Activated naive CD4-positive, alpha-beta T cell treated with anti-CD3 and anti-CD28 coated beads, Interleukin-2, amount 50 U/mL, for 72 hours (primary cell): ENCODE measurements around the gene KCNJ6. TPM values are rescaled to one million over a fixed set of nuclear protein-coding genes. Genes with fewer than 3 reads are reported as not detected.

Experiments
- ATAC-seq, 2 donors: fragments of 150-1000 bp; cut with Tn5 transposase; 2 replicates each; pipeline ENCODE4 v1.10.0; 2021; ENCODE audit warnings: mild to moderate bottlenecking in 2 of 2, moderate library complexity in 2 of 2
- DNase-seq, 2 donors: peaks; one replicate each; pipeline ENCODE4 v3.0.0; 2021 to 2022; ENCODE audit warnings: low spot score in 2 of 2
- H3K27ac Mint-ChIP-seq, 2 donors: one replicate each; pipeline ENCODE4 v1.8.0; 2022; ENCODE audit warnings: mild to moderate bottlenecking in 2 of 2, mixed read lengths in 2 of 2
- H3K36me3 Mint-ChIP-seq, 2 donors: one replicate each; pipeline ENCODE4 v1.8.0; 2022; ENCODE audit warnings: mixed read lengths in 2 of 2
- H3K9me3 Mint-ChIP-seq, 2 donors: one replicate each; pipeline ENCODE4 v1.8.0; 2022; ENCODE audit warnings: mixed read lengths in 2 of 2
- total RNA-seq, 2 donors: library from RNA; stranded (reverse); gene quantifications; one replicate each; pipeline ENCODE4 v1.2.3, GENCODE V29; 2022

The KCNJ6 gene
- total RNA-seq, 2 donors from 2014 or later, result not detected

- peak; percentile 79 for ATAC-seq
- Mint-ChIP-seq H3K36me3 (no peaks in the 10 kb centered on the region), H3K27ac (no peak overlapping the region), H3K9me3 (no peaks in the 10 kb centered on the region)
- DNase-seq, result peak in 1 of 2 donors; percentile 43
Measured at GRCh38 chr21:37700641-37701202, 215.5 kb downstream of the KCNJ6 start.

GRCh38 chr21:37699024-37699775, 217.1 kb downstream of the KCNJ6 start:
- no peaks in the 10 kb centered on the region for H3K36me3 Mint-ChIP-seq
- DNase-seq, result no peak
- no peaks in the 10 kb centered on the region for H3K9me3 Mint-ChIP-seq
- no peak for ATAC-seq
- H3K27ac Mint-ChIP-seq, result no peak overlapping the region

GRCh38 chr21:37696936-37697335, 219.3 kb downstream of the KCNJ6 start:
- Mint-ChIP-seq H3K9me3 (no peaks in the 10 kb centered on the region), H3K27ac (peak overlapping the region in 1 of 2 donors; percentile 16), H3K36me3 (no peaks in the 10 kb centered on the region)
- no peak for ATAC-seq
- DNase-seq, result no peak

- ATAC-seq (no peak), DNase-seq (no peak)
- Mint-ChIP-seq H3K9me3 (no peaks in the 10 kb centered on the region), H3K27ac (no peak overlapping the region), H3K36me3 (no peaks in the 10 kb centered on the region)
Measured at GRCh38 chr21:37695111-37695510, 221.1 kb downstream of the KCNJ6 start.

DNA sequence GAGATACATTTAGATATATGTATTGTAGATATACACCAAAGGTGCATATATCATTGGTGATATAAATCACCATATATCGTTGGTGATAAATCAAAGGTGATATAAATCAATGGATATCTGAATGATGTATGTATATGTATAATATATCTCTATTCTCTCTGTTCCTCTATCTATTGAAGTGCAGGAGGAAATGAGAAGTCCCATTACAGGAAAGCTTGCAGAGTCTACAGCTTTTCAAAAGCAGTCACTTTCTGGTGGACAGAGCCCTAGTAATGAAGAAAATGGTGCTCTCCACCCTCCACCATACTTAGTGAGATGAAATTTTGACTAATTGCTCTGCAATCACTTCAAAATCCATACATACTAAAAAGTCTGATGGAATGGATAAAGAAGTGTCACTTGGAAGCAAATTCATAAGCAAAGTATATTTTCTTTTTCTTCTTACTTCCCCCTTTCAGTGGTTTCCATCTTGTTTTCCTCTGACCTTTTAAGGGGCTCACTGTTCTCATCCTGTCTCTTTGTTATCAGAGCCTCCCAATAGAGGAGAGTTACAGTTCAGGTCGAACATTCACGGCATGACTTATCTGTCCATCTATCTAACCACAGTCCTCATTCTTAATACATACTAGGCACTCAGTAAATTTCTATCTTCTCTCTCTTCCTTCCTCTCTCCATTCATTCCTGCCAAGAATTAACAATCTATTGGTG, 227.2 kb downstream of the KCNJ6 start:
- DNase-seq (no peak), ATAC-seq (no peak)
- no peaks in the 10 kb centered on the region for H3K9me3 Mint-ChIP-seq
- H3K36me3 Mint-ChIP-seq, result no peaks in the 10 kb centered on the region
- H3K27ac Mint-ChIP-seq, result no peak overlapping the region

DNA sequence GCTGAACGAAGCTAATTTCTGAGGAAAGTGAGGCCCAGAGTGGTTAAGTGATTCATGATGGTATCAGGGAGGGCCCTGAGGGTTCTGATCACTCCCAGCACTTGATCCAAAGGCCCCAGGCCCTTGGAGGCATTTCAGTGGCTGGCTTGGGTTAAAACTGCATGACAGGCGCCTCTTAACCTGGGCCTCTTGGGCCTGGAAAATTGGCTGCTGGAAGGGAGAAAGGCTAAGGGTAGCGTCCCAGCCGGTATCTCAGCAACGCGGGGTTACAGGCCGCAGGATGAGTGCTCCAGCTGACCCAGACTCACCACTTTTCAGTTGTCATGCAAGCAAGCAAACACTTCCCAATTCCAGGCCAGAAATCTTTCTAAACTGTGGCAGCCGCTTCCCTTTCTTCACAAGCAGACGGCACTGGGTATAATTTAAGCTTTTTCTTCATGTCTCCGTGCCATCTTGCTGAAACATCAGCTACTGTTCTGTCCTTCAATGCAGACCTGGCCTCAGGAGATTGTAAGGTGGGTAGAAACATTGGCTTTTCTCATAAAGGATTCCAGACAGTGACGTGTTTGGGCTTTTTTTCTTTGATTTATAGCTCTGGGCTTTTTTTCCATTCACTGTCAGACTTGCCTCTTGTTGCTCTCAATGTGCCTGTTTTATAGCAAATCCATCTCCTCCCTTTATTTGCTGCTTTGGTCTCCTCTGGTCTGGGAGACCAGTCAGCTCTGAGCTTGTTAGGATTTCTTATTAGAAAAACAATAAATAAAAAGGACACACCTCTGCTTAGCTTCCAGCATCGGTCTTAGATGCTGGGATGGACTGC, 229.1 kb downstream of the KCNJ6 start:
- ATAC-seq, result no peak
- no peak overlapping the region for H3K27ac Mint-ChIP-seq
- no peak for DNase-seq
- no peaks in the 10 kb centered on the region for H3K36me3 Mint-ChIP-seq
- no peaks in the 10 kb centered on the region for H3K9me3 Mint-ChIP-seq

DNA sequence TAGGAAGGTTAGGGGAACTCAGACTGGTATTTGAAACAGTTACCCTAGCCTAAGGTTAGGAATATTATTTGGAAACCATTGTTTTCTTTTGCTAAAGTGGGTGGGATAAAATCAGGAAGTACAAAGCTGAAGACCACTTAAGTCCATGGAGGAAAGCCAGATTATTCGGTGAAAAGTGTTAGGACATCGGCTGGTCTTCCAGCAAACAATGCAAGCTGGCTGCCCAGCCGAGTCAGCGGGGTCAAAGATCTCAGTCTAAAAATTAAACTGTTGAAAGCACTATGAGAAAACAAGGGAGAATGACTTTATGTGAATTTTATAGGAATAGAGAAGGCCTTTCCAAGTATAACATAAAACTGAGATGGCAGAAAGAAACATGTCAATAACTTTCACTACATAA, 231.7 kb downstream of the KCNJ6 start:
- no peak for DNase-seq
- H3K27ac Mint-ChIP-seq, result no peak overlapping the region
- no peak for ATAC-seq
- no peaks in the 10 kb centered on the region for H3K36me3 Mint-ChIP-seq
- no peaks in the 10 kb centered on the region for H3K9me3 Mint-ChIP-seq

GRCh38 chr21:37684115-37684493, 232.2 kb downstream of the KCNJ6 start:
- Mint-ChIP-seq H3K9me3 (no peaks in the 10 kb centered on the region), H3K36me3 (no peaks in the 10 kb centered on the region), H3K27ac (no peak overlapping the region)
- ATAC-seq (no peak), DNase-seq (no peak)

- peaks cover 0 to under 1% of the 10 kb centered on the region in 2 donors for H3K9me3 Mint-ChIP-seq
- no peak for ATAC-seq
Measured at GRCh38 chr21:37683396-37684114, 232.7 kb downstream of the KCNJ6 start.

GRCh38 chr21:37682966-37683365, 233.3 kb downstream of the KCNJ6 start:
- no peak for DNase-seq
- Mint-ChIP-seq H3K36me3 (no peaks in the 10 kb centered on the region), H3K27ac (no peak overlapping the region), H3K9me3 (peaks cover 0 to 4% of the 10 kb centered on the region in 2 donors)
- ATAC-seq, result no peak

More at GRCh38 chr21:37683396-37684114, 232.7 kb downstream of the KCNJ6 start:
- no peak for DNase-seq
- H3K27ac Mint-ChIP-seq, result no peak overlapping the region
- no peaks in the 10 kb centered on the region for H3K36me3 Mint-ChIP-seq

DNA sequence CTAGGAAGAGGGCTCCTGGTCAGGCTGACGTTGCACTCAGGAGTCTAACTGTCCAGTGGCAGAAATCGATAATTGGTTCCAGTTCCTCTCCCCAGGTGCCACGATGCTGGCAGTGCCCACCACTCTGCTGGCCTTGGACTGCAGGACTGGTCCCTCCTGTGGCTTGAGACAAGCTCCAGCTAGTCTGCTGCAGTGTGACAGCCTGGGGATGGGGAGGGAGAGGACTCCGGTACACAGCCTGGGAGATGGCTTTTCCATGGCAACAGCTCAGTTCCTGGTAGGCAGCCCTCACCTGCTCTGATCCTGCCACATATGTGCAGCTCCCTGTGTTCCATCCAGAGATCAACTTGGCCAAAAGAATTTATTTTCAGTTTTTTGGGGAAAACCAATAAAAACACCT, 239.3 kb downstream of the KCNJ6 start:
- ATAC-seq (no peak), DNase-seq (no peak)
- Mint-ChIP-seq H3K27ac (no peak overlapping the region), H3K36me3 (no peaks in the 10 kb centered on the region), H3K9me3 (peaks cover 0 to 4% of the 10 kb centered on the region in 2 donors)

DNA sequence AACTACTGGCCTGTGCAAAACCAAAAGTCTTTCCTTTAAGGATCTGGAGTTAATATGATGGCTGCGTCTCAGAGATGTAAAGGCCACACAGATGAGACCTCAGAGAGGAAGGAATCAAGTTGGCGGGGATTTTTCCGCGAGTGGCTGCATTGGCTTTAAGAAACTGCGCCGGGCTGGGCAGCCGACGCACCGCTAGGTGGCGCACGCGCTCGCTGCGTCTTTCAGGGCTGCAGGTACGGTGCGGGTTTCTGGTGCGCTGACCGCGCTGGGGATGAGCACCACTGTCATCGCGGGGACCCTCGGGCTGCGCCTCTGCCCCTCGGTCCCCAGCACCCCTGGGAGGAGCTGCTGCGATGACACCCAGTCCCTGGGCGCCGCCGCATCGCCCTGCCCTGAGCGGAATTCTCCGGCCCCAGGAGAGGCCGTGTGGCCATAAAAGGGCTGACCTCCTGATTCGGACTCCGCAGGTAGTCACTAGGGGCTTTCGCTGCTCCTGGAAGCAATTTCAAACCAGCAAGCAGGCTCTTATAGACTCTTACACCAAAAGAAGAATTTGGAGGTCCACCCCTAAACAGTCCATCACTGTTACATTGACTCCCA, 241.0 kb downstream of the KCNJ6 start:
- Mint-ChIP-seq H3K36me3 (no peaks in the 10 kb centered on the region), H3K9me3 (peaks cover 0 to 4% of the 10 kb centered on the region in 2 donors), H3K27ac (no peak overlapping the region)
- peak in 1 of 2 donors; percentile 78 for DNase-seq
- peak; percentile 68 to 79 for ATAC-seq

DNA sequence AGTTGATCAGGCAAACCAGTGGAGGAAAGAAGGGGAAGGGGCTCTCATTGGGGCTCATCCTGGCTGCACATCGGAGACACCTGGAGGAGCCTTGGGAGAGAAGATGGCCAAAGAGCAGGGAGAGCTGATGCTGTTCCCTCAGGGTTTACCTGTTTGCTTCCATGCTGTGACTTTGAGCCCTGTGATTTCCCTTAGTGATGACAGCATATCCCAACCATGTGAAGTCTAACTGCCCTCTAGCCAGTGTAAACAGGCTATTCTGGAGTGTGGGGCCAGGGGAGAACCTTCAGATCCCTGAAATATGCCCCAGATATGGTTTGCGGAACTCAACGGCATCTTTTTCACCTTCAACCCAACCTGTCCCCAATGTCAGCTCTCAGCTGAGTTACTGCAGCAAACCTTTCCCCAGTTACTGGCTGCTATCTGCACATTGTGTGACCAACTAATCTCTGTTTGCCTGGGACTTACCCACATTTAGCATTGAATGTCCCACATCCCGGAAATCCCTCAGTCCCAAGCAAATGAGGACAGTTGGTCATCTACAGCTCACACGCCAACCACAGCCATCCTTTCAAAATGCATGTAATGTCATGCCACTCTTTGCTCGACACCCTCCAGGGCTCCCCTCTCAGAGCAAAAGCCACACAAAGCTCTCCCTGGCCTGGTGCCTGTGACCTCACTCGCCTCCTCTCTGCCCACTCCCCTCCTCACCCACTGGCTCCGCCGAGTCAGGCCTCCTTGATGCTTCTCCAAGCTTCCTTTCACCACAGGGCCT, 242.3 kb downstream of the KCNJ6 start:
- no peak for DNase-seq
- no peaks in the 10 kb centered on the region for H3K36me3 Mint-ChIP-seq
- ATAC-seq, result no peak
- no peak overlapping the region for H3K27ac Mint-ChIP-seq
- H3K9me3 Mint-ChIP-seq, result peaks cover 0 to 4% of the 10 kb centered on the region in 2 donors

DNA sequence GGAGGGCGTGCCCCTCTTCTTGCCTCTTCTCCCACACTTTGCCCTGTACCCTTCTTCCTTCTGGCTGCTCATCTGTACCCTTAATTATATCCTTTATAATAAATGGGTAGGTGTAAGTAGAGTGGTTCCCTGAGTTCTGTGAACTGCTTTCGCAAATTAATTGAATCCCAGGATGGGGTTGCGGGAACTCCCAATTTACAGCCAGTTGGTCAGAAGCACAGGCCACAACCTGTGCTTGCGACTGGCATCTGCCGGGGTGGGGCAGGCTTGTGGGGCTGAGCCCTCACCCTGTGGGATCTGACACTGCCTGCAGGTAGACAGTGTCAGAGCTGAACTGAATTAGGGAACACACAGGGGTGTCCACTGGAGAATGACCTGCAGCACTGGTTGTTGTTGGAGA, 244.9 kb downstream of the KCNJ6 start:
- DNase-seq (no peak), ATAC-seq (no peak)
- H3K36me3 Mint-ChIP-seq, result no peaks in the 10 kb centered on the region
- no peaks in the 10 kb centered on the region for H3K9me3 Mint-ChIP-seq
- no peak overlapping the region for H3K27ac Mint-ChIP-seq

DNA sequence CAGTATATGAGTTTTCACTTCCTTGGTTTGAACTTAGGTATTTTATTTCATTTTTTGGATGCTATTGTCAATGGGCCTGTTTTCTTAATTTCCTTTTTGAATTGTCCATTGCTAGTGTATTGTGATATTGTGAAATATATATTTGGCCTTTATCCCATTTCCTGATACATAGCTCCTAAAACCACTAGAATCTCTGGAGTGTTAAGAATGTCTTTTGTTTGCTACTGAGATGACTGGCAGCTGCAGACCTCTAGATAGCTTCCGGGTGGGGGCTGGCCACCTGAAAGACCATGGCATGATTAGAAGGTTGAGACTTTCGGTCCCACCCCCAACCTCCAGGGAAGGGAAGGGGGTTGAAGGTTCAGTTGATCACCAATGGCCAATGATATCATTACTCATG, 245.4 kb downstream of the KCNJ6 start:
- Mint-ChIP-seq H3K9me3 (no peaks in the 10 kb centered on the region), H3K27ac (no peak overlapping the region), H3K36me3 (no peaks in the 10 kb centered on the region)
- no peak for DNase-seq
- no peak for ATAC-seq
